ENCODE measurements around the gene PSAT1.
A peak's percentile ranks its signal among the peaks of the same experiment; 100 is the strongest.

The PSAT1 gene

GRCh38 chr9:78292716-78293497, 4.0 kb upstream of the PSAT1 start:
- no peak for DNase-seq (ENCODE audit: low read depth in 2 of 3, low spot score in 1 of 3)

GRCh38 chr9:78294290-78295176, 2.4 kb upstream of the PSAT1 start:
- no peak for DNase-seq (ENCODE audit: low read depth in 2 of 3, low spot score in 1 of 3)

GRCh38 chr9:78295177-78295575, 1.7 kb upstream of the PSAT1 start:
- DNase-seq (ENCODE audit: low read depth in 2 of 3, low spot score in 1 of 3), result no peak

- DNase-seq (ENCODE audit: low read depth in 2 of 3, low spot score in 1 of 3), result no peak
Observed at GRCh38 chr9:78295731-78296130, 1.2 kb upstream of the PSAT1 start.

- DNase-seq (ENCODE audit: low read depth in 2 of 3, low spot score in 1 of 3), result no peak
Observed at GRCh38 chr9:78296201-78296892, 578 bp upstream of the PSAT1 start.

- DNase-seq (ENCODE audit: low read depth in 2 of 3, low spot score in 1 of 3), result no peak
Observed at GRCh38 chr9:78297672-78297961, 692 bp downstream of the PSAT1 start.

- DNase-seq (ENCODE audit: low read depth in 2 of 3, low spot score in 1 of 3), result peak in 1 of 3 donors; percentile 6
Observed at GRCh38 chr9:78298046-78298765, 1.3 kb downstream of the PSAT1 start.

- DNase-seq (ENCODE audit: low read depth in 2 of 3, low spot score in 1 of 3), result no peak
Observed at GRCh38 chr9:78300209-78300608, 3.3 kb downstream of the PSAT1 start.

GRCh38 chr9:78301466-78301865, 4.5 kb downstream of the PSAT1 start:
- DNase-seq (ENCODE audit: low read depth in 2 of 3, low spot score in 1 of 3), result no peak

- DNase-seq (ENCODE audit: low read depth in 2 of 3, low spot score in 1 of 3), result no peak
Observed at GRCh38 chr9:78303377-78304062, 6.6 kb downstream of the PSAT1 start.

- no peak for DNase-seq (ENCODE audit: low read depth in 2 of 3, low spot score in 1 of 3)
Observed at GRCh38 chr9:78304357-78304756, 7.4 kb downstream of the PSAT1 start.

GRCh38 chr9:78306222-78307076, 9.5 kb downstream of the PSAT1 start:
- no peak for DNase-seq (ENCODE audit: low read depth in 2 of 3, low spot score in 1 of 3)

- no peak for DNase-seq (ENCODE audit: low read depth in 2 of 3, low spot score in 1 of 3)
Observed at GRCh38 chr9:78307360-78307759, 10.4 kb downstream of the PSAT1 start.

GRCh38 chr9:78309066-78309465, 12.1 kb downstream of the PSAT1 start:
- DNase-seq (ENCODE audit: low read depth in 2 of 3, low spot score in 1 of 3), result no peak

GRCh38 chr9:78311075-78311474, 14.2 kb downstream of the PSAT1 start:
- no peak for DNase-seq (ENCODE audit: low read depth in 2 of 3, low spot score in 1 of 3)

GRCh38 chr9:78311886-78312524, 15.1 kb downstream of the PSAT1 start:
- no peak for DNase-seq (ENCODE audit: low read depth in 2 of 3, low spot score in 1 of 3)

- DNase-seq (ENCODE audit: low read depth in 2 of 3, low spot score in 1 of 3), result no peak
Observed at GRCh38 chr9:78314550-78314949, 17.6 kb downstream of the PSAT1 start.

GRCh38 chr9:78314953-78315870, 18.3 kb downstream of the PSAT1 start:
- no peak for DNase-seq (ENCODE audit: low read depth in 2 of 3, low spot score in 1 of 3)

Data from stimulated activated CD4-positive, alpha-beta T cell treated with anti-CD3 and anti-CD28 coated beads, Interleukin-12 subunit alpha, Interleukin-12 subunit beta, amount 100 ng/mL, for 48 hours (primary cell).